ENCODE data around the gene LRP10.
"Not testable (repeated sequence)": the region's sequence is repeated elsewhere in the genome, so short reads cannot be mapped to it uniquely, and the experiment has no call there.

Gene LRP10

DNA sequence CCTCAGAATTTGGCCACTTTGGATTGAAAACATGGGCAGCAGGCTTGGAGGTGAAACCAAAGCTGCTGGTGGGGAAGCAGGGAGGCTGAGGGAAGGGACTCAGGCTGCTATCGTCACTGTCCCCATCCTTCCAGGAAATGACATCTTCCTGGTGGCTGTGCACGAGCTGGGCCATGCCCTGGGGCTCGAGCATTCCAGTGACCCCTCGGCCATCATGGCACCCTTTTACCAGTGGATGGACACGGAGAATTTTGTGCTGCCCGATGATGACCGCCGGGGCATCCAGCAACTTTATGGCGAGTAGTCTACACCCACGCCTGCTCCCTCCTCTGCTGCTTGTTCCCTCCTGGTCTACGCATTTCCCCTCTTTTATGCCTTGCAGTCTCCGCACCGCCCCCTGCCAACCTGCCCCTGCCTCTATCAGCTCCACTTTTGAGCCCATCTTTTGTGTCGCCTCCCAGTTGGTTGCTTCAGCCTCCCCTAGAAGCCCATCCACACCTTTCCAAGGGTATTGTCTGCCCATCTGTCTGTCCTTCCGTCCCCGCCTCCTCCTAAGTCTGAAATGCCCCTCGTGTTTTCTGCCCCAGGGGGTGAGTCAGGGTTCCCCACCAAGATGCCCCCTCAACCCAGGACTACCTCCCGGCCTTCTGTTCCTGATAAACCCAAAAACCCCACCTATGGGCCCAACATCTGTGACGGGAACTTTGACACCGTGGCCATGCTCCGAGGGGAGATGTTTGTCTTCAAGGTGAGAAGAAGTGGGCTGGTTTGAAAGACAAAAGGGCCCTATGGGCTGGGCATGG lies 28.2 kb upstream of the LRP10 start:
- no peak for DNase-seq

DNA sequence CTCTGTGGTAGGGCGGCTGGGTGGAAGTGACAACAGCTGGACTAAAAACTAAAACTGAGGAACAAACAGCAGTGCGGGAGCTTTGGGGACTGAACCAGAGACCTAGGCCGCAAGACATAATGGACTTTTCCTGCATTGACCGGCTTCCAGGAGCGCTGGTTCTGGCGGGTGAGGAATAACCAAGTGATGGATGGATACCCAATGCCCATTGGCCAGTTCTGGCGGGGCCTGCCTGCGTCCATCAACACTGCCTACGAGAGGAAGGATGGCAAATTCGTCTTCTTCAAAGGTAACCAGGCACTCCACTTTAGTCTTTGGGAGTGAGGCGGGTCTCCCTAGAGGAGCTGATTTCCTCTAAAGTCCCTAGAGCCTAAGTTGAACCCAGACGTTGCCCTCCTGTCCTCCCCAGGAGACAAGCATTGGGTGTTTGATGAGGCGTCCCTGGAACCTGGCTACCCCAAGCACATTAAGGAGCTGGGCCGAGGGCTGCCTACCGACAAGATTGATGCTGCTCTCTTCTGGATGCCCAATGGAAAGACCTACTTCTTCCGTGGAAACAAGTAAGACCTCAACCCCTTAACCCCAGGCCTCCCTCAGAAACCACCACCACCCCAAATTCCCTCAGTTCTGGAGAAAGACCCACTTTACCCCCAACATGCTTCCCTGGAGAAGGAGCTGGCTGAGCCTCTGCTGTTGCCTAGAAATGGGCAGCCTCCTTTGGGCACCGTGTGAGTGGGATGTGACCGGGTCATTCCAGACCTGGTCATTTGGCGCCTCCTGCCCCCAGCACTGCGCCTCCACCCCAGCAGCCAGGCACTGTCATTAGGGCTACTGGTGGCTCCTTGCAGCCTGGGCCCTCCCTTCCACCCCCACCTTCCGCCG lies 27.1 kb upstream of the LRP10 start:
- no peak for DNase-seq

DNA sequence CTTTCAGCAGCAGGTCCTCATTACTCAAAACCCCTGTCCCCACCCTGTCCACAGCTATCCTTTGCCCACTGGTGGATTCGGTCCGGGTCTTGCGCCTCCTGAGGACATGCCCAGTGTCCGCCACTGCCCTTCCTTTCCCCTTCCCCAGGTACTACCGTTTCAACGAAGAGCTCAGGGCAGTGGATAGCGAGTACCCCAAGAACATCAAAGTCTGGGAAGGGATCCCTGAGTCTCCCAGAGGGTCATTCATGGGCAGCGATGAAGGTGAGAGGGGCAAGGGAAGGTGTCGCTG lies 26.5 kb upstream of the LRP10 start:
- DNase-seq: no peak

DNA sequence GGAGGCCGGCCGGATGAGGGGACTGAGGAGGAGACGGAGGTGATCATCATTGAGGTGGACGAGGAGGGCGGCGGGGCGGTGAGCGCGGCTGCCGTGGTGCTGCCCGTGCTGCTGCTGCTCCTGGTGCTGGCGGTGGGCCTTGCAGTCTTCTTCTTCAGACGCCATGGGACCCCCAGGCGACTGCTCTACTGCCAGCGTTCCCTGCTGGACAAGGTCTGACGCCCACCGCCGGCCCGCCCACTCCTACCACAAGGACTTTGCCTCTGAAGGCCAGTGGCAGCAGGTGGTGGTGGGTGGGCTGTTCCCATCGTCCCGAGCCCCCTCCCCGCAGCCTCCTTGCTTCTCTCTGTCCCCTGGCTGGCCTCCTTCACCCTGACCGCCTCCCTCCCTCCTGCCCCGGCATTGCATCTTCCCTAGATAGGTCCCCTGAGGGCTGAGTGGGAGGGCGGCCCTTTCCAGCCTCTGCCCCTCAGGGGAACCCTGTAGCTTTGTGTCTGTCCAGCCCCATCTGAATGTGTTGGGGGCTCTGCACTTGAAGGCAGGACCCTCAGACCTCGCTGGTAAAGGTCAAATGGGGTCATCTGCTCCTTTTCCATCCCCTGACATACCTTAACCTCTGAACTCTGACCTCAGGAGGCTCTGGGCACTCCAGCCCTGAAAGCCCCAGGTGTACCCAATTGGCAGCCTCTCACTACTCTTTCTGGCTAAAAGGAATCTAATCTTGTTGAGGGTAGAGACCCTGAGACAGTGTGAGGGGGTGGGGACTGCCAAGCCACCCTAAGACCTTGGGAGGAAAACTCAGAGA lies 25.5 kb upstream of the LRP10 start:
- no peak for DNase-seq

DNA sequence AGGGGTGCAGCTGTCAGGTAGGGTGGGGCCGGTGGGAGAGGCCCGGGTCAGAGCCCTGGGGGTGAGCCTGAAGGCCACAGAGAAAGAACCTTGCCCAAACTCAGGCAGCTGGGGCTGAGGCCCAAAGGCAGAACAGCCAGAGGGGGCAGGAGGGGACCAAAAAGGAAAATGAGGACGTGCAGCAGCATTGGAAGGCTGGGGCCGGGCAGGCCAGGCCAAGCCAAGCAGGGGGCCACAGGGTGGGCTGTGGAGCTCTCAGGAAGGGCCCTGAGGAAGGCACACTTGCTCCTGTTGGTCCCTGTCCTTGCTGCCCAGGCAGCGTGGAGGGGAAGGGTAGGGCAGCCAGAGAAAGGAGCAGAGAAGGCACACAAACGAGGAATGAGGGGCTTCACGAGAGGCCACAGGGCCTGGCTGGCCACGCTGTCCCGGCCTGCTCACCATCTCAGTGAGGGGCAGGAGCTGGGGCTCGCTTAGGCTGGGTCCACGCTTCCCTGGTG lies 24.7 kb upstream of the LRP10 start:
- no peak for DNase-seq

DNA sequence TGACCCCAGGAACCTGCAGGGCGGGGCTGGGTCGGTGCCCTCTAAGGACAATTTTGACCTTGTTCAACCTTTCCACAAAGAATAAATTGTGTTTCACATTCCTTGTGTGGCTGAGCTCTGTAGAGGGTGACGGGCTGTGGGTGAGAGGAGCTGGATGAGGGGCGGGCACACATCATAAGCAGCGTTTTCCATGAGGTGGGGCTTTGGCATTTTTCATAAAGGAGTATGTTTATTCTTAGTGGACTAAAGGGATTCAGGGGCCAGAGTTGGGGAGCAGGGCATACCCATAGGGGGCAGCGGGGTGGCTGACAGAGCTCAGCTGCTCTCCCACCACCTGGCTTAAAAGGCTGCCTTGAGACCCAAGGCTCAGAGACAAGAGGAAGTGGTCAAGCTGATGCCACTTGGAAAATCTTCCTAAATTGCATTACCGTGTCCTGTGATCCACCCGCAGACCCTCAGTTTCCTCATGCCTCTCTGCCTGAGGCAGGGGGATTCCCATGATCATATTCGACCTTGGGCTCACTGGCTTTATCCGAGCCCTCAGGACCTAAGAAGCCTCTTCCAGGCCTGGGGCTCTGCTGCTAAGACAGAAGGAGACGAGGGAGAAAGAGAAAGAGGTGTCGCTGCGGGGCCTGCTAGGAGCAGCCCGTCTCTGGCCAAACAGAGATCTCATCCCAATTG lies 23.7 kb upstream of the LRP10 start:
- DNase-seq: no peak

DNA sequence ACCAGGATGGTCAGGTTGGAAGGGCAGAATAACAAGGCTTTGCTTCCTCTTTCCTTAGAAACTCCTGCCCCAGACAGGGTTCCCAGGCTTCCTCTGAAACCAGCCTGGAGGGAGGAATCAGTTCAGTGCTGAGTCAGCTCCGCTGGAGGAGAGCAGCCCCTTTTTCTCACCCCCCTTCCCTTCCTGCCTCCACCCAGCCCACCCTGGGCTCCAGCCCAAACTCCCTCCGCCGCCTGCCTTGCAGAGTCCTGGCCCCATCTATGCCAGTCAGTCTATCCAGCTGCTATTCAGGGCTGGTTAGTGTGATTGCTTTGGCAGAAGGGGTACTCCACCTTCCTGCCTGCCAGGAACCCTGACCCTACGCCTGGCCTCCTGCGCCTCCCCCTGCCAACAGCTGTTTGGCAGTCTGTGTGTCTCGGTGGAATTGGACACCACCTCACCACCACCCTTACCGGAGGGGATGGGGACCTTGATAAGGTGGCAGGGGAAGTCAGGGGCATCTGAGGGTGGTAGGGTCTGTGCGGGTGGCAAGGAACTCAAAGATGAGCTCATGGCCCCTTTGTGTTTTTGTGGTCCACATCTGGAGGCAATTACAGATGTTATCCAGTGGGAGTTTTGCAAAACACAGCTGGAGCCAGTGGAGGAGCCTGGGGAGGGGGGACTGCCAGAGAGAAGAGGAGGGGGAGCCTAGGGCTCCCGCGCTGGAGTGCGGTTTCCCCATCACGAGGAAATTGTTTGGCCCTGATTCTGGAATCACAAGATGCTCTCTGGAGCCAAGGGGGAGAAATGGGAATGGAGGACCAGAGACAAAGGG lies 23.0 kb upstream of the LRP10 start:
- DNase-seq: no peak

DNA sequence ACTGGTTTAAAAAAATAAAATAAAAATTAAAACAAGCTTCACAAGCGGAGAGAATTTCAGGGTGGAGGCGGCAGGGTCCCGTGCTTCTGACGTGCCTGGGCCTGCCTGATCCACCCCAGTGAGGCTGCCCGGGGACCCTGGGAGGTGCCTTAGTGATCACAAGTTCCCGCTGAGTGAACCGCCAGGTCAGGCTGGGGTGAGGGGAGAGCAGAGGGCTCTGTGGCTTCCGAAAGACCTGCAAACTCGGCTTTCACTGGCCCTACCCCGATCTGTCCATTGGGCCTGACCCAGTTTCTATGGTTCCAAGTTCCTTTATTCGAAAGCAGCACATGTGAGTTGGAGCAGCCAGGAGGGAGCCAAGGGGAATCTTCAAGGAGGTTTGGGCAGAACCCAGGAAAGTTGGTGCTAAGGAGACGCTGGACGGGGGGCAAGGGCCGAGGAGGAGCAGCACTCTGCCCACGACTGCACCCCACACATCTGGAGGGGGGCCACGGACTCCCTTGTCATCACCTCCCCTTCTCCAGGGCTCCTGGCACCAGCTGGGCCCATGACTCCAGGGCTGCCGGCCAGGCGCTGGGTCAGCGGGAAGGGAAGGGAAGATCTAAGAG lies 22.2 kb upstream of the LRP10 start:
- no peak for DNase-seq

DNA sequence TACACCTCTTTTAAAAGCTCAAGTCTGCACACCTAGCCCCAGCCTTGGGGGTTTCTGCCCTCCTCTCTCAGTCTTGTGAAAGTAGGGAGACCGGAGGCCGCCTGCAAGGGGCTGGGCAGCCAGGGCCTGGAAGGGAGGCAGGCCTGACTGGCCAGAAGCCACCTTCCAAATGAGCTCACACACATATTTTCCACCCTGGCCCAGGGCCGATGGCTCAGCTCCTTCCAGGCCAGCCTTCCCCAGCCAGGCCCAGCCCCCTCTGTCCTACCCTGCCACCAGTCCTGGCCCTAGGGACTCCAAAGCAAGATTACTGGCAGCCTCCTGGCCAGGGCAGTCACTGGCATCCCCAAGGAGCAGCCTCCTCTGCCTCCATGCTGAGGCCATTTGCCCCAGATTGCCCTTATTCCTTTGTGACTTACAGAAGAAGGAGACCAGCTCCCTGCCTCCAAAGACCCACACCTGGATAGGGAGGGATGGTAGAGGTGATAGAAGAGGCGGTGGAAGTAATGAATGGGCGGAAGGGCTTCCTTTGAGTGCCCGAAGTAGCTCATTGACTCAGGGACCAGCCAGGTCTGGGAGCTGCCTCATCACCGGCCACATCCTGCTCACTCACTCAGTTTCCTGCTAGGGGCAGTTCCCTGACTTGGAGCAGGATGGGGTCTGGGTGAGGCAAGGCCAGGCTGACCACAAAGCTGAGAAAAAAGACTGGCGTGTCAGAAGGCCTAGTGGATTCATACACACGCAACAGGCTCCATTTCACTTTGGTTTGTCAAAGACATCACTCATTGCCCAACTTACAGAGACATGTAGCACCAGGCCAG lies 20.4 kb upstream of the LRP10 start:
- DNase-seq: no peak

DNA sequence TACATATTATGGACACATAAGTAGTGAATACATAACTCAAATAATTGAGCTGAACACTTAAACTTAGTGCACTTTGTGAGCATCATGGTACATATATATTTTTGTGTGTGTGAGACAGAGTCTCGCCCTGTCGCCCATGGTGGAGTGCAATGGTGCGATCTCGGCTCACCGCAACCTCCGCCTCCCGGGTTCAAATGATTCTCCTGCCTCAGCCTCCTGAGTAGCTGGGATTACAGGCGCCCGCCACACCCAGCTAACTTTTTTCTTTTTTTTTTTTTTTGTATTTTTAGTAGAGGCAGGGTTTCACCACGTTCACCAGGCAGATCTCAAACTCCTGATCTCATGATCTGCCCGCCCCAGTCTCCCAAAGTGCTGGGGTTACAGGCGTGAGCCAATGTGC lies 19.4 kb upstream of the LRP10 start:
- not testable (repeated sequence) for DNase-seq

DNA sequence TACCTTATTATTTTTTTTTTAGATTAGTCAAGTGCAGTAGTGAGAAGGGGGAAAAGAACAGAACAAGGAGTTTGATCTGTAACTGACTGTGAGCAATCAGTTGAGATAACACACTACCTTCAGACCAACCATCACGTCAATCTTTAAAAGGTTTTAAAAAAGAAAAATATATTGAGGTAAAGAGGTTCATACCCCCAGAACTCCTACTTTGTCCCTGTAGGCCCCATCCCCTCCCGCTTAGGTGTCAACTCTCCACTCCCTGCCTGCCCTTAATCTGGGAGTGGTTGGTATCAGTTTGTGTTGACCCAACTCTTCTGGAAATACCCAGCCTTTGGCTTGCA lies 19.0 kb upstream of the LRP10 start:
- DNase-seq: no peak

DNA sequence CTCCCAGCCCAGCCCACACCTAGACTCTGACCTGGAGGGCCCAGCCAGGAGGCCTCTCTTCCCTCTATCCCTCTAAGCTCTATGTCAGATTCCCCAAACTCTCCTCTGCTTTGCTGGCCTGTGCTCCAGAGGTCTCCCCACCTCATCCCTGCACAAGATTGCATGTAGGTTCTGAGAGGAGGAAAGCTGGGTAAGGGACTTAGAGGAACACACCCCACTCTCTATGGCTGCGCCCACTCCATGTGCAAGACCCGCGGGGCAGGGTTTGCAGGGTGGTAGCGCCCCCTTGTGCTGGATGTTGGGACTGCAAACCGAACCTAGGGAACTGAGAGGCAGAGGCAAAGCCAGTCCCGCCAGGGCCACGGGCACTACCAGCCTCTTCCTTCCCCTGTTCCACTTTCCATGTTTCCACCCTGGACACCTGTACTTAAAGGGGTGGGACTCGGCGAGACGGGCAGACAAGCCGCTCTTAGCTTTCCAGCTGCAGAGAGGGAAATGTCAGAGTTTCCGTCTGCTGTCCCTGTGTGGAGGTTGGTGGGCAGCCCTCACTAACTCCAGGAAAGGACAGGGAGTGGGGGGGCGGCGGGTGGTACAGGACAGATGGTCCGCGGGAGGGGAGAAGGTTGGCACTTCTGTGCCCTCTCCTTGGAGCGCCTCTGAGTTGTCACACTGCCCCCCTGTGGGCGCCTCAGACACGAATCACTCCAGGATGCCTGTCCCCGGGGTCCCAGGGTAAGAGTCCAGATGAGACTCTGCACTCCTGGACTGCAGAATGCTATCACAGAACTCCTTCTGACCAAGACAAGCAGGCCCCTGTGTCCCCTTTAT lies 18.4 kb upstream of the LRP10 start:
- peak; percentile 90 for DNase-seq

DNA sequence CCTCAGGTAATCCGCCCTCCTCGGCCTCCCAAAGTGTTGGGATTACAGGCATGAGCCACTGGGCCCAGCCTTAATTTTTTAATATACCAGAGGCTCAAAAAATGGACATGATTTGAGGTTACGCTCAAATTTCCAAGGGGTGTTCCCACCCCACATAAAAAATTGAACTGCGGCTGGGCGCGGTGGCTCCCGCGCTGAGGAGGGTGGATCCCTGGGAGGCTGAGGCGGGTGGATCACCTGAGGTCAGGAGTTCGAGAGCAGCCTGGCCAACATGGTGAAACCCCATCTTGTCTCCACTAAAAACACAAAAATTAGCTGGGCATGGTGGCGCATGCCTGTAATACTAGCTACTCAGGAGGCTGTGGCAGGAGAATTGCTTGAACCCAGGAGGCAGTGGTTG lies 17.2 kb upstream of the LRP10 start:
- DNase-seq: not testable (repeated sequence)

DNA sequence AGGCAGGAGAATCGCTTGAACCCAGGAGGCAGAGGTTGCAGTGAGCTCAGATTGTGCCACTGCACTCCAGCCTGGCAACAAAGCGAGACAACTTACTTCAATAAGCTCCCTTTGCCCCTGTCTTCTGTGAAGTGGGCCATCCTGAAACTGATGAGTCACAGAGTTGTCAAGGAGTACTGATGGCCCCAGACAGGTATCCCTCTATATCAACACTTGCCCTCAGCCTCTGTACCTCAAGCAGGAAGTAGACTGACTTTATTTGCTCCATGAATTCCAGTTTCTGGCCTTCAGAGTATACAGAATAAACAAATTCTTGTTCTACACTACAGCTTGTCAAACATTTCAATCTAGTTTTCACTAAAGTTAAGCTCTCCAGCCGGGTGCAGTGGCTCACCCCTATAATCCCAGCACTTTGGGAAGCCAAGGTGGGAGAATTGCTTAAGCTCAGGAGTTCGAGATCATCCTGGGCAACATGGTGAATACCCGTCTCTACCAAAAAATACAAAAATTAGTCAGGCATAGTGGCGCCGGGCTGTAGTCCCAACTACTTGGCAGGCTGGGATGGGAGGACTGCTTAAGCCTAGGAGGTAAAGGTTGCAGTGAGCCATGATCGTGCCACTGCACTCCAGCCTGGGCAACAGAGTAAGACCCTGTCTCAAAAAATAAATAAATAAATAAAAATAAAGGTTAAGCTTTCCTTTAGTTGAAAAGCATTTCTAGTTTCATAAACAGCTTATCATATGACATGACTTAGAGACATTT lies 16.4 kb upstream of the LRP10 start:
- no peak for DNase-seq

DNA sequence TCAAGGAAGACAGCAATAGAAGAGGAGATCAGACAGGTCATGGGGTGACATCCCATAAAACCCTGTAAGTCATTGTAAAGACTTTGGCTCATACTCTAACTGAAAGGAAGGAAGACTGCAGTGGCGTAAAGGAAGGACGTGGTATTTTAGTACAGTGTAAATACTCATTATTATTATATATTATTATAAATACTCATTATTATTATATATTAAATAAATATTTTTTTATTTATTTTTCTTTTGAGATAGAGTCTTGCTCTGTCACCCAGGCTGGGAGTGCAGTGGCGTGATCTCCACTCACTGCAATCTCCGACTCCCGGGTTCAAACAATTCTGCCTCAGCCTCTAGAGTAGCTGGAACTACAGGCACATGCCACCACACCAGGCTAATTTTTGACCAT lies 15.1 kb upstream of the LRP10 start:
- DNase-seq: no peak

DNA sequence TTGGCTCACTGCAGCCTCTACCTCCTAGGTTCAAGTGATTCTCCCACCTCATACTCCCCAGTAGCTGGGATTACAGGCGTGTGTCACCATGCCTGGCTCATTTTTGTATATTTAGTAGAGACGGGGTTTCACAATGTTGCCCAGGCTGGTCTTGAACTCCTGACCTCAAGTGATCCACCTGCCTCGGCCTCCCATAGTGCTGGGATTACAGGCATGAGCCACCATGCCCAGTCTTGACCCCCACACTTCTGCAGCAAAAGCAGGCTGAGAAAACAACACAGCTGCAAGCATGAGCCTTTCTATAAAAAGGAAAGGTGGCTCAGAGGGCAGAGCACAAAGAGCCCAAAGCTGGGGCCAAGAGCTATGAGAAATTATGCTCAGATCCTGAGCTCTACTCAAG lies 11.2 kb upstream of the LRP10 start:
- not testable (repeated sequence) for DNase-seq

DNA sequence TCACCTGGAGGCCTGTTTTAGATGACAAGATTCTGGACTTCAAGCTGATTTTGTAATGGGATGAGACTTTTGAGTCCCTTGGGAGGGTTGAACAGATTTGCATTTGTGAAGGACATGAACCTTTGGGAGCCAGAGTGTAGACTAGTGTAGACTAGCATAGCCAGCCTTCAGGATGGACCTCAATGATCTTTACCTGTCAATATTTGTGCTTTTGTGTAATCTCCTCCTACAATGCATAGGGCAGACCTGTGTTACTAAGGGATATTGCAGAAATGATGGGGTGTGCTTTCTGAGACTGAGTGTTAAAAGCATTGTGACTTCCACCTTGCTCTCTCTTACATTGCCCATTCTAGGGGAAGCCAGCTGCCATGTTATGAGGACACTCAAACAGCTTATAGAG lies 9.9 kb upstream of the LRP10 start:
- no peak for DNase-seq

DNA sequence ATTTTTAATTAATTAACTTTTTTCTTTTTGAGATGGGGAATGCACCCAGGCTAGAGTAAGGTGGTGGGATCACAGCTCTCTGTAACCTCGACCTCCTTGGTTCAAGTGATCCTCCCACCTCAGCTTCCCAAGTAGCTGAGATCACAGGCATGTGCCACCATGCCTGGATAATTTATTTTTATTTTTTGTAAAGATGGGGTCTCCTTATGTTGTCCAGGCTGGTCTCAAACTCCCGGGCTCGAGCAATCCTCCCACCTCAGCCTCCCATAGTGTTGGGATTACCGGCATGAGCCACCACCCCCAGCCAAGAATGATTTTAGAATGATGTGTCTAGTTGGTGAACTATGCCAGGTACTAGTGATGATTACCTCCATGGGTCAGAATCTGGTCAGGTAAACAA lies 6.6 kb upstream of the LRP10 start:
- no peak for DNase-seq

Data from effector CD8-positive, alpha-beta T cell (primary cell).